ENCODE measurements around the gene TAF4B. TPM values are rescaled to one million over a fixed set of nuclear protein-coding genes. Genes with fewer than 3 reads are reported as not detected.
A peak's percentile ranks its signal among the peaks of the same experiment; 100 is the strongest.

The TAF4B gene
- polyA plus RNA-seq, 1 donor from 2014 or later = 0.38 TPM

DNA sequence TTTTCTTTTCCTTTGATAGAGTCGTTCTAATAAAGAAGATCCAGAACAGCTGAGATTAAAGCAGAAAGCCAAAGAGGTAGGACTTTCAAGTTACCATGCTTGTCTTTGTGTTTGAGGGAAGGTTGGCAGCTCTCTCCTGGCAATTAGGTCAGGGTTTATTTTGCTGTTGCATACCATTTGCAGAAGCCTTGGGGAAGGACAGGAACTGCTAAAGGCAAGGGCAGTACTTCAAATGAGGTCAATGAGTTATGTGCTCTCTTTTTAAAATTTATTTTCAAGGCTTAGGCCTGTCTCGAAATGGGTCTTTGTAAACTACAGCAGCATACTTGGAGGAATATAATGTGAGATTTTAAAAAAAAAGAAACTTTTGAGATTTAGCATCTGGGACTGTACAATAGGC is 108.9 kb downstream of the TAF4B start:
- Histone ChIP-seq H3K27ac (ENCODE audit: low read length) (peak overlapping the region; percentile 85), H4K20me1 (ENCODE audit: insufficient read depth) (no peaks in the 10 kb centered on the region), H3K9me3 (ENCODE audit: low read length) (no peaks in the 10 kb centered on the region), H2AFZ (ENCODE audit: low read depth, low read length) (no peak overlapping the region), H3K79me2 (replicated peaks; ENCODE audit: insufficient read depth, low read length) (no peaks in the 10 kb centered on the region), H3K27me3 (ENCODE audit: insufficient read depth, low read depth, low read length) (no peaks in the 10 kb centered on the region), H3K9me2 (ENCODE audit: insufficient read depth, low read length) (no peaks in the 10 kb centered on the region), H3K4me3 (ENCODE audit: low read length) (no peak overlapping the region), H3K36me3 (ENCODE audit: insufficient read depth, low read length) (no peaks in the 10 kb centered on the region), H3F3A (ENCODE audit: insufficient read depth, low read length, poor library complexity, severe bottlenecking) (no peaks in the 10 kb centered on the region), H3K4me2 (ENCODE audit: low read length) (no peak overlapping the region), H3K9ac (ENCODE audit: low read length) (no peak overlapping the region)
- no peak for TF ChIP-seq RAD21 (conservative IDR thresholded peaks at IDR 0.05)
- TF ChIP-seq MXI1 (conservative IDR thresholded peaks at IDR 0.05; ENCODE audit: poor library complexity, severe bottlenecking) = no peak

DNA sequence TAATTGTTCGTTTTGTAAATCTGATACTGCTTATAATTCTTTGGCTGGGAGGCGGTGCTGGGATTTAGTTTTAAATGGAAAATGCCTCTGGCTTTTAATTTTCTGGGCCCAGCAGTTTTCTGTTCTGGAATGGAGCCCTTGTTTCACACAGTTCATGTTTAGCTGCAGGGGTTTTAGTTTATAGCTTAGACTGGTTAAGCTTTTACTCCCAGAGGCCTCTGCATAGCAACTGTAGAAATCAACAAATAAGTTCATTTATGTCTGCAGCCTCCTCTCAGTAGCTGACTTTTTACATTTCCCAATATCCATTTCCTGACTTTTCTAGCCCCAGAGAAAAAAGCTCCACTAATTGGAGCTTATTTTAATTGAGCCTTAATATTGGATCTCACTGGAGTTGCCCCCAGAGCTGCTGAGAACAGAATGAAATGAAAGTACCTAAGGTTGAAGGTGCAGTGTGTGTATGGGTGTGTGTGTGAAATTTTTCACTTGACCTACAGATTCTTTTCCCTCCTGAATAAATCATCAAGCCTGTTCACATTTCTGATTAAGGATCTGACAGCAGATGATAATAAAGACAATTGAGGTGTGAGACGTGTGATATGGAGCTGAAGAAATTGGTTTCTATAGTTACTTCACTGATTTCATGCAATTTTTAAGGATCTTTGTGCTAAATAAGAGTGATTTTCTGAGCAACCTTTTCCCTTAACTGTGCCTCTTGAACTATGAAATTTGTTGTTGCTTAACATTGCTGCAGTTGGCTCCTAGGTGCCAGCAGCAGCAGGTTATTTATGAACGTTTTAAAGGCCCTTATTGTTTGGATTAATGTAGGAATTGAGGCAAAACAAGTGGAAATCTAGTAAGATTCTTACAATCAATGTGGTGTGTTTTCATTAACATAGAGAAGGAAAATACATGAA is 109.6 kb downstream of the TAF4B start:
- Histone ChIP-seq H3K9ac (ENCODE audit: low read length) (peak overlapping the region; percentile 52), H3K4me2 (ENCODE audit: low read length) (peak overlapping the region; percentile 57), H3K9me2 (ENCODE audit: insufficient read depth, low read length) (no peaks in the 10 kb centered on the region), H3K27me3 (ENCODE audit: insufficient read depth, low read depth, low read length) (no peaks in the 10 kb centered on the region), H3K27ac (ENCODE audit: low read length) (peak overlapping the region; percentile 85), H3F3A (ENCODE audit: insufficient read depth, low read length, poor library complexity, severe bottlenecking) (no peaks in the 10 kb centered on the region), H4K20me1 (ENCODE audit: insufficient read depth) (no peaks in the 10 kb centered on the region), H2AFZ (ENCODE audit: low read depth, low read length) (peak overlapping the region; percentile 8), H3K9me3 (ENCODE audit: low read length) (no peaks in the 10 kb centered on the region), H3K36me3 (ENCODE audit: insufficient read depth, low read length) (no peaks in the 10 kb centered on the region), H3K79me2 (replicated peaks; ENCODE audit: insufficient read depth, low read length) (no peaks in the 10 kb centered on the region), H3K4me3 (ENCODE audit: low read length) (peak overlapping the region; percentile 49)
- TF ChIP-seq RAD21 (conservative IDR thresholded peaks at IDR 0.05) (no peak), SMC3 (conservative IDR thresholded peaks at IDR 0.05; ENCODE audit: poor library complexity) (no peak), MXI1 (conservative IDR thresholded peaks at IDR 0.05; ENCODE audit: poor library complexity, severe bottlenecking) (no peak), EZH2 (IDR thresholded peaks at IDR 0.05; ENCODE audit: borderline replicate concordance, insufficient read depth, low read length, poor library complexity, severe bottlenecking) (no peak), TAF1 (IDR thresholded peaks at IDR 0.05; ENCODE audit: low read depth) (no peak)
- TF ChIP-seq, protein P1, sequence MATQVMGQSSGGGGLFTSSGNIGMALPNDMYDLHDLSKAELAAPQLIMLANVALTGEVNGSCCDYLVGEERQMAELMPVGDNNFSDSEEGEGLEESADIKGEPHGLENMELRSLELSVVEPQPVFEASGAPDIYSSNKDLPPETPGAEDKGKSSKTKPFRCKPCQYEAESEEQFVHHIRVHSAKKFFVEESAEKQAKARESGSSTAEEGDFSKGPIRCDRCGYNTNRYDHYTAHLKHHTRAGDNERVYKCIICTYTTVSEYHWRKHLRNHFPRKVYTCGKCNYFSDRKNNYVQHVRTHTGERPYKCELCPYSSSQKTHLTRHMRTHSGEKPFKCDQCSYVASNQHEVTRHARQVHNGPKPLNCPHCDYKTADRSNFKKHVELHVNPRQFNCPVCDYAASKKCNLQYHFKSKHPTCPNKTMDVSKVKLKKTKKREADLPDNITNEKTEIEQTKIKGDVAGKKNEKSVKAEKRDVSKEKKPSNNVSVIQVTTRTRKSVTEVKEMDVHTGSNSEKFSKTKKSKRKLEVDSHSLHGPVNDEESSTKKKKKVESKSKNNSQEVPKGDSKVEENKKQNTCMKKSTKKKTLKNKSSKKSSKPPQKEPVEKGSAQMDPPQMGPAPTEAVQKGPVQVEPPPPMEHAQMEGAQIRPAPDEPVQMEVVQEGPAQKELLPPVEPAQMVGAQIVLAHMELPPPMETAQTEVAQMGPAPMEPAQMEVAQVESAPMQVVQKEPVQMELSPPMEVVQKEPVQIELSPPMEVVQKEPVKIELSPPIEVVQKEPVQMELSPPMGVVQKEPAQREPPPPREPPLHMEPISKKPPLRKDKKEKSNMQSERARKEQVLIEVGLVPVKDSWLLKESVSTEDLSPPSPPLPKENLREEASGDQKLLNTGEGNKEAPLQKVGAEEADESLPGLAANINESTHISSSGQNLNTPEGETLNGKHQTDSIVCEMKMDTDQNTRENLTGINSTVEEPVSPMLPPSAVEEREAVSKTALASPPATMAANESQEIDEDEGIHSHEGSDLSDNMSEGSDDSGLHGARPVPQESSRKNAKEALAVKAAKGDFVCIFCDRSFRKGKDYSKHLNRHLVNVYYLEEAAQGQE (IDR thresholded peaks at IDR 0.05; ENCODE audit: borderline replicate concordance) = no peak

DNA sequence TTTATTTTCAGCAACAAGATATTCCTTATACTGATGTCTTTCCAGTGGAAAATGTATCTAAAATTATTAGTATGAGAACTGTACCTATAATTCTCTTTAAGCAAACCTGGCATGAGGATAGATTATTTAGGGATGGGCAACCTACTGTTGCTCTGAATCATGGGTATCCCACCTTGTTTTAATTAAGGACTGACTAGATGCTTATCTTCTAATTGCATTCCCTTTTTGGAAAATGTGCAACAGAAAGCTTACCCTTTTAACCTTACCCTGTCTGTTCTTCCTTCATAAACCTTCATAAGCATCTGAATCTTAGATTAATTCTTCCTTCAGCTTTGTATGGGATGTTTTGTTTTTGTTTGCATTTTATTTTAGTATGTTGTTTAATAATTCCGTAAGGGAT is 110.3 kb downstream of the TAF4B start:
- no peak overlapping the region for H2AFZ ChIP-seq (ENCODE audit: low read depth, low read length)
- no peaks in the 10 kb centered on the region for H3K9me2 ChIP-seq (ENCODE audit: insufficient read depth, low read length)
- H3K9ac ChIP-seq (ENCODE audit: low read length) = peak overlapping the region; percentile 52
- peak overlapping the region; percentile 49 for H3K4me3 ChIP-seq (ENCODE audit: low read length)
- H3K27ac ChIP-seq (ENCODE audit: low read length) = peak overlapping the region; percentile 85
- H3K79me2 ChIP-seq (replicated peaks; ENCODE audit: insufficient read depth, low read length) = no peaks in the 10 kb centered on the region
- TF ChIP-seq TAF1 (IDR thresholded peaks at IDR 0.05; ENCODE audit: low read depth) = no peak
- no peak for TF ChIP-seq RAD21 (conservative IDR thresholded peaks at IDR 0.05)
- TF ChIP-seq EP300 (conservative IDR thresholded peaks at IDR 0.05; ENCODE audit: poor library complexity, severe bottlenecking) = no peak
- TF ChIP-seq MXI1 (conservative IDR thresholded peaks at IDR 0.05; ENCODE audit: poor library complexity, severe bottlenecking) = no peak
- TF ChIP-seq SMC3 (conservative IDR thresholded peaks at IDR 0.05; ENCODE audit: poor library complexity) = no peak
- no peak for TF ChIP-seq EZH2 (IDR thresholded peaks at IDR 0.05; ENCODE audit: borderline replicate concordance, insufficient read depth, low read length, poor library complexity, severe bottlenecking)
- TF ChIP-seq, protein P2, sequence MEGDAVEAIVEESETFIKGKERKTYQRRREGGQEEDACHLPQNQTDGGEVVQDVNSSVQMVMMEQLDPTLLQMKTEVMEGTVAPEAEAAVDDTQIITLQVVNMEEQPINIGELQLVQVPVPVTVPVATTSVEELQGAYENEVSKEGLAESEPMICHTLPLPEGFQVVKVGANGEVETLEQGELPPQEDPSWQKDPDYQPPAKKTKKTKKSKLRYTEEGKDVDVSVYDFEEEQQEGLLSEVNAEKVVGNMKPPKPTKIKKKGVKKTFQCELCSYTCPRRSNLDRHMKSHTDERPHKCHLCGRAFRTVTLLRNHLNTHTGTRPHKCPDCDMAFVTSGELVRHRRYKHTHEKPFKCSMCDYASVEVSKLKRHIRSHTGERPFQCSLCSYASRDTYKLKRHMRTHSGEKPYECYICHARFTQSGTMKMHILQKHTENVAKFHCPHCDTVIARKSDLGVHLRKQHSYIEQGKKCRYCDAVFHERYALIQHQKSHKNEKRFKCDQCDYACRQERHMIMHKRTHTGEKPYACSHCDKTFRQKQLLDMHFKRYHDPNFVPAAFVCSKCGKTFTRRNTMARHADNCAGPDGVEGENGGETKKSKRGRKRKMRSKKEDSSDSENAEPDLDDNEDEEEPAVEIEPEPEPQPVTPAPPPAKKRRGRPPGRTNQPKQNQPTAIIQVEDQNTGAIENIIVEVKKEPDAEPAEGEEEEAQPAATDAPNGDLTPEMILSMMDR (IDR thresholded peaks at IDR 0.05; ENCODE audit: poor library complexity, severe bottlenecking) = no peak
- no peak for TF ChIP-seq POLR2AphosphoS5 (IDR thresholded peaks at IDR 0.05)
- TF ChIP-seq, protein P1 (IDR thresholded peaks at IDR 0.05; ENCODE audit: borderline replicate concordance) = no peak
- H3K4me2 ChIP-seq (ENCODE audit: low read length) = peak overlapping the region; percentile 57
- no peaks in the 10 kb centered on the region for H3K36me3 ChIP-seq (ENCODE audit: insufficient read depth, low read length)
- H3F3A ChIP-seq (ENCODE audit: insufficient read depth, low read length, poor library complexity, severe bottlenecking) = no peaks in the 10 kb centered on the region
- H4K20me1 ChIP-seq (ENCODE audit: insufficient read depth) = no peaks in the 10 kb centered on the region
- H3K27me3 ChIP-seq (ENCODE audit: insufficient read depth, low read depth, low read length) = no peaks in the 10 kb centered on the region
- no peaks in the 10 kb centered on the region for H3K9me3 ChIP-seq (ENCODE audit: low read length)
